Measurements from ENCODE around the gene L3MBTL4. TPM values are rescaled to one million over a fixed set of nuclear protein-coding genes. Genes with fewer than 3 reads are reported as not detected.

The L3MBTL4 gene
- total RNA-seq, 1 experiment from 2014 or later: not detected

DNA sequence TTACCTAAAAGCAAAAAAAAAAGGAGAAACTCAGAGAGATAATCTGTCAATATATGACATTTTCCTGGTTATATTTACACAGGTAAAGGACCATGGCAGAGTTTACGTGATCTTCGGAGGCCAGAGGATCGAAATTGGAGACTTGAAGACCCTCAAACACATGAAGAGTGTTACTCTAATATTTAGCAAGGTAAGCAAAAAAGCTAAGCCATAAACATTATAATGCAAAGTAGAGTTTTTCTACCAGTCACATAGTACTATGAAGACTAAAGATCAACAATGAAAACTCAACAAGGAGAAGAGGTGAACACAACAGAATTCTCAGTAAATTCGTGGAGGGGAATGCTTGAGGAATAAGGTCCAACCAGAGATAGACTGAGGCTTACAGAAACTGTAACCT, 78.5 kb downstream of the L3MBTL4 start:
- TF ChIP-seq EZH2 (IDR thresholded peaks at IDR 0.05; ENCODE audit: borderline replicate concordance, low read depth, low read length, poor library complexity, severe bottlenecking): no peak
- no peak for TF ChIP-seq CTCF (conservative IDR thresholded peaks at IDR 0.05; ENCODE audit: low read depth, low read length)
- H3K9me3 ChIP-seq (ENCODE audit: low read depth, low read length, poor library complexity, severe bottlenecking): peaks cover 56% of the 10 kb centered on the region
- no peaks in the 10 kb centered on the region for H3K36me3 ChIP-seq (ENCODE audit: insufficient read depth, low read length, poor library complexity, severe bottlenecking)
- no peak overlapping the region for H3K4me3 ChIP-seq (ENCODE audit: low read depth, low read length, poor library complexity, severe bottlenecking)
- H3K4me1 ChIP-seq (ENCODE audit: insufficient read depth, low read length, poor library complexity, severe bottlenecking): no peaks in the 10 kb centered on the region
- no peaks in the 10 kb centered on the region for H3K27me3 ChIP-seq (replicated peaks; ENCODE audit: insufficient read depth, low read depth, low read length, poor library complexity)
- DNase-seq (ENCODE audit: low spot score): no peak
- no peak overlapping the region for H3K27ac ChIP-seq (ENCODE audit: low read depth, low read length, poor library complexity, severe bottlenecking)
- intact Hi-C loops (cut with micrococcal nuclease; ENCODE audit: unreplicated experiment): no loop called here
- CTCF ChIA-PET: no interaction called here
- no TSS peak for BruUV-seq (replicated peaks)
- POLR2A ChIA-PET (ENCODE audit: low non-redundant PET): no interaction called here

- no peak for DNase-seq (ENCODE audit: low spot score)
- H3K4me3 ChIP-seq (ENCODE audit: low read depth, low read length, poor library complexity, severe bottlenecking): no peak overlapping the region
- TF ChIP-seq EZH2 (IDR thresholded peaks at IDR 0.05; ENCODE audit: borderline replicate concordance, low read depth, low read length, poor library complexity, severe bottlenecking) (no peak), CTCF (conservative IDR thresholded peaks at IDR 0.05; ENCODE audit: low read depth, low read length) (no peak)
- ChIA-PET CTCF (no interaction called here), POLR2A (ENCODE audit: low non-redundant PET) (no interaction called here)
- no peaks in the 10 kb centered on the region for H3K4me1 ChIP-seq (ENCODE audit: insufficient read depth, low read length, poor library complexity, severe bottlenecking)
- H3K36me3 ChIP-seq (ENCODE audit: insufficient read depth, low read length, poor library complexity, severe bottlenecking): no peaks in the 10 kb centered on the region
- no peaks in the 10 kb centered on the region for H3K27me3 ChIP-seq (replicated peaks; ENCODE audit: insufficient read depth, low read depth, low read length, poor library complexity)
- intact Hi-C loops (cut with micrococcal nuclease; ENCODE audit: unreplicated experiment): no loop called here
- H3K9me3 ChIP-seq (ENCODE audit: low read depth, low read length, poor library complexity, severe bottlenecking): peaks cover 57% of the 10 kb centered on the region
- no TSS peak for BruUV-seq (replicated peaks)
- no peak overlapping the region for H3K27ac ChIP-seq (ENCODE audit: low read depth, low read length, poor library complexity, severe bottlenecking)
Measured at GRCh38 chr18:6333981-6334380, 80.7 kb downstream of the L3MBTL4 start.

DNA sequence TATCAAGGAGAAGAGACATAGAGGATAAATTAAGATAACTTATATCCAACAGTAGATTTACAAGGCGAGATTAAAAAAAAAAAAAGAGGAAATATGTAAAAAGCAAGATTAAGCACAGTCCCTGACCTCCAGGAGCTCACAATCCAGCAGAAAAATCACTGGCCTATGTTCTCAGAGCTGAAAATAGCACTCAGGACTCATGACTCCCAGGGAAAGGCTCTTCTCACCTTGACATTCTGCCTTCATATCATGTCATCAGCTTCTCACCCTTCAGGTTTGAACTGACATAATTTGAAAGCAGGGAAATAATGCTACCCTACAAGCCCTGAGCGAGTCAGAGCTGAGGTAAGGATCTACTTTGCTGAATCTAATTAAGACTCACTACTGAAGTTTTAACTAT, 82.8 kb downstream of the L3MBTL4 start:
- peaks cover 58% of the 10 kb centered on the region for H3K9me3 ChIP-seq (ENCODE audit: low read depth, low read length, poor library complexity, severe bottlenecking)
- TF ChIP-seq EZH2 (IDR thresholded peaks at IDR 0.05; ENCODE audit: borderline replicate concordance, low read depth, low read length, poor library complexity, severe bottlenecking) (no peak), CTCF (conservative IDR thresholded peaks at IDR 0.05; ENCODE audit: low read depth, low read length) (no peak)
- no peaks in the 10 kb centered on the region for H3K27me3 ChIP-seq (replicated peaks; ENCODE audit: insufficient read depth, low read depth, low read length, poor library complexity)
- intact Hi-C loops (cut with micrococcal nuclease; ENCODE audit: unreplicated experiment): no loop called here
- no peak for DNase-seq (ENCODE audit: low spot score)
- CTCF ChIA-PET: no interaction called here
- POLR2A ChIA-PET (ENCODE audit: low non-redundant PET): no interaction called here
- no peak overlapping the region for H3K4me3 ChIP-seq (ENCODE audit: low read depth, low read length, poor library complexity, severe bottlenecking)
- no peak overlapping the region for H3K27ac ChIP-seq (ENCODE audit: low read depth, low read length, poor library complexity, severe bottlenecking)
- no peaks in the 10 kb centered on the region for H3K36me3 ChIP-seq (ENCODE audit: insufficient read depth, low read length, poor library complexity, severe bottlenecking)
- BruUV-seq (replicated peaks): no TSS peak
- H3K4me1 ChIP-seq (ENCODE audit: insufficient read depth, low read length, poor library complexity, severe bottlenecking): no peaks in the 10 kb centered on the region
